Measurements from ENCODE around the gene CDX1. TPM values are rescaled to one million over a fixed set of nuclear protein-coding genes. Genes with fewer than 3 reads are reported as not detected.

Gene CDX1
- total and polyA plus RNA-seq, 2 of the 8 experiments (the other 6 are each of a cell fraction or from before 2014, with no cell fraction given), result not detected

DNA sequence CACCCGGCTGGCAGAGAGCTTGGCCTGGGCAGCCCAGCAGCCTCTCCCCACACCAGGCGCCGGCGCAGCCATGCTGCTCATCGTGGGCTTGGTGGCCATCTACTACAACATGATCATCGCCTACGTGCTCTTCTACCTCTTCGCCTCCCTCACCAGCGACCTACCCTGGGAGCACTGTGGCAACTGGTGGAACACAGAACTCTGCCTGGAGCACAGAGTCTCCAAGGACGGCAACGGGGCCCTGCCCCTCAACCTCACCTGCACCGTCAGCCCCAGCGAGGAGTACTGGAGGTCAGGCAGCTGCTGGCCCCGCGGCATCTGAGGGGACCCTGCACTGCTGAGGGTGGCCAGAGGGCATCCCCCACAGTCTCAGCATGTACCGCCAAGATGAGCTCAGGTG lies 30.4 kb downstream of the CDX1 start:
- Histone ChIP-seq H3K27ac (ENCODE audit: low read depth, low read length) (no peak overlapping the region), H3K79me2 (ENCODE audit: control insufficient read depth in 1 of 2, insufficient read depth in 2 of 2, low read length in 2 of 2) (no peaks in the 10 kb centered on the region), H3K14ac (ENCODE audit: insufficient read length) (no peak overlapping the region), H2BK5ac (ENCODE audit: low read depth, low read length) (no peak overlapping the region), H3K4me1 (replicated peaks in 1 of 4; ENCODE audit: control insufficient read depth in 3 of 4, insufficient read depth in 4 of 4, low read length in 3 of 4) (no peaks in the 10 kb centered on the region; a peak in 1 of 7 replicates), H3K23me2 (ENCODE audit: low read depth, low read length) (no peaks in the 10 kb centered on the region; the same call in 1 of the 2 replicates), H2AK5ac (ENCODE audit: low read depth, low read length) (no peak overlapping the region), H3K36me3 (ENCODE audit: control insufficient read depth in 2 of 4, insufficient read depth in 4 of 4, low read length in 3 of 4) (no peaks in the 10 kb centered on the region), H3K9me3 (ENCODE audit: insufficient read depth in 2 of 2, low read depth in 1 of 2, low read length in 1 of 2) (no peaks in the 10 kb centered on the region), H4K20me1 (replicated peaks in 1 of 2; ENCODE audit: control insufficient read depth in 1 of 2, insufficient read depth in 2 of 2, low read length in 2 of 2) (no peaks in the 10 kb centered on the region), H2BK15ac (ENCODE audit: low read length) (no peak overlapping the region), H3K4me2 (ENCODE audit: insufficient read depth in 1 of 2, low read depth in 2 of 2, low read length in 2 of 2) (no peak overlapping the region), H3K4ac (replicated peaks; ENCODE audit: insufficient read length, low read depth, low read length) (no peak overlapping the region), H4K8ac (ENCODE audit: extremely low read depth, insufficient read depth, low read length) (no peak overlapping the region), H4K5ac (ENCODE audit: insufficient read length, low read depth, low read length) (no peak overlapping the region), H2AFZ (ENCODE audit: low read length) (no peak overlapping the region), H4K91ac (replicated peaks; ENCODE audit: insufficient read length, low read length) (no peak overlapping the region), H3K27me3 (replicated peaks in 1 of 4; ENCODE audit: control insufficient read depth in 3 of 4, extremely low read depth in 1 of 4, insufficient read depth in 3 of 4, low read length in 3 of 4) (peaks cover 0 to 11% (median 7%) of the 10 kb centered on the region in 4 experiments; a peak in 3 of 7 replicates), H2BK120ac (replicated peaks; ENCODE audit: low read depth, low read length) (no peak overlapping the region), H3K56ac (replicated peaks; ENCODE audit: insufficient read length, low read depth, low read length) (no peak overlapping the region), H3K4me3 (ENCODE audit: extremely low read depth in 1 of 4, insufficient read depth in 2 of 4, low read depth in 3 of 4, low read length in 4 of 4) (no peak overlapping the region), H3K23ac (ENCODE audit: insufficient read length) (no peak overlapping the region), H2BK12ac (ENCODE audit: low read depth, low read length) (no peak overlapping the region), H3K79me1 (ENCODE audit: low read depth, low read length) (no peaks in the 10 kb centered on the region), H3K9ac (replicated peaks in 1 of 4; ENCODE audit: extremely low read depth in 1 of 4, low read depth in 3 of 4, low read length in 3 of 4) (no peak overlapping the region), H2BK20ac (ENCODE audit: low read length) (no peak overlapping the region), H3K18ac (ENCODE audit: extremely low read depth, low read length) (no peak overlapping the region)
- ChIA-PET POLR2A (ENCODE audit: partially characterized antibody) (no interaction called here), CTCF (ENCODE audit: partially characterized antibody) (interaction anchor here (1.2 to 23.7 kb wide), 3 partner anchors 17 to 35 kb away, joined by 3 to 302 read pairs (median 206); no protein-coding TSS in a partner anchor)
- 84% methylated on average over 16 of the region's 16 CpGs; no CpG with 5 or more reads in 1 of the 2 experiments for WGBS, 2 experiments (ENCODE audit: extremely low coverage in 1 of 2, insufficient coverage in 1 of 2, insufficient read length in 1 of 2, insufficient replicate concordance in 2 of 2, low coverage in 1 of 2, low lambda C conversion rate in 2 of 2, missing lambda C conversion rate in 1 of 2)
- TF ChIP-seq, protein P1, sequence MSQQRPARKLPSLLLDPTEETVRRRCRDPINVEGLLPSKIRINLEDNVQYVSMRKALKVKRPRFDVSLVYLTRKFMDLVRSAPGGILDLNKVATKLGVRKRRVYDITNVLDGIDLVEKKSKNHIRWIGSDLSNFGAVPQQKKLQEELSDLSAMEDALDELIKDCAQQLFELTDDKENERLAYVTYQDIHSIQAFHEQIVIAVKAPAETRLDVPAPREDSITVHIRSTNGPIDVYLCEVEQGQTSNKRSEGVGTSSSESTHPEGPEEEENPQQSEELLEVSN (IDR thresholded peaks at IDR 0.05), result no peak
- TF ChIP-seq RXRA (IDR thresholded peaks at IDR 0.05; ENCODE audit: insufficient read depth, low read depth, low read length) (no peak), TEAD4 (IDR thresholded peaks at IDR 0.05; ENCODE audit: low read depth, low read length) (no peak), EZH2 (IDR thresholded peaks at IDR 0.05; ENCODE audit: low read depth, low read length, severe bottlenecking) (no peak), PHF8 (conservative IDR thresholded peaks at IDR 0.05; ENCODE audit: low read depth, low read length) (no peak)
- DNase-seq (ENCODE audit: low read depth in 1 of 2, low spot score in 2 of 2) (no peak), FAIRE-seq (no peak)

All from H1 (cell line).